ENCODE measurements around the gene LTF. TPM values are rescaled to one million over a fixed set of nuclear protein-coding genes. Genes with fewer than 3 reads are reported as not detected.
A peak's percentile ranks its signal among the peaks of the same experiment; 100 is the strongest.

The LTF gene
- total and polyA plus RNA-seq, 10 of the 15 experiments (the other 5 are each of a cell fraction or from before 2014, with no cell fraction given): 0.03 to 0.31 TPM; not detected in 8

DNA sequence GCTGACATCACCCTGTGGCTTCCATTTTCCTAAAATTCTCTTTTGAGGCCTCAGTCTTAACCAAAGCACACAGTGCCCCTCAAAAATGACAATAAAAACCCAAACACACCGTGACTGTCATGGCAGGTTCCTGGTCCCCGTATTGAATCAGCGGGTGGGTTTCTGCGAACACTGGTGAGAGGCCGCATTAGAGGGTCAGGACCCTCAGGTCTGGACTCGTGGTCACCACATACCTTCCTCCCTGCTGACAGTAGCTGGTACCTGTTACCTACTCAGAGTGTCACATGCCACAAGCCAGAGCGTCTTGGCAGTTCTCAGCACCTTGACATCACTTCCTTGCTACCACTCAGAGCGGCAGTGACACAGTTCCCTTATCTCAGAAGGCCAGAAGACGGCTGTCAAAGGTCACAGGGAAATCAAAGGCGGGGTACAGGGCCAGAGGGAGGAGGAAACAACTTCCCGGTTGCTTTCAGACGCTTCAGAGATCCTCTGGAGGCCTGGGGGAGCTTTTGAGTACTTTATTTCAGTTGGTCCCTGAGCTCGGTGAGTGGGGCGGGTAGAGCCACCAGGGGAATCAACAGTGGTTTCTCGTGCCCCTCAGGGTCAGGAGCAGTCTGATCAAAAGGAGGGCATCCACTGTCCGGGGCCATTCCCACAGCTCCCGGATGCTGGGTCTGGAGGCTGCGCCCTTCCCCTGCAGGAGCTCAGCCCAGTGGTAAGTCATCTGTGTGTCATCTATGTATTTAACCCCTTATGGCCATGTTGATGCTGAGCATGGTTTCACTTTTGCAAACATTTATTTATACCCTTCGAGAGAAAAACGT lies 57.7 kb downstream of the LTF start, which contains the start of the genes CCR5AS and CCRL2:
Gene CCR5AS (minus strand): TSS at position 279 of the 824 bp plus-strand sequence.
Gene CCRL2 (plus strand): TSS at position 472 of the 824 bp plus-strand sequence. CDS start 821 bp downstream, outside the sequence.
- FAIRE-seq: no peak
- Histone ChIP-seq H3K4me3 (0 out of 2 replicates have a peak within 1 kb of the TSS, but pooled peaks have one; percentile 3), H3K4me1 (ENCODE audit: control insufficient read depth, insufficient read depth, low read length) (peaks cover 11% of the 10 kb centered on the region), H2AFZ (ENCODE audit: control insufficient read depth, low read depth, low read length) (peak within 1 kb of the TSS; percentile 79), H3K27me3 (replicated peaks in 1 of 2; ENCODE audit: control insufficient read depth in 2 of 2, insufficient read depth in 2 of 2, low read length in 1 of 2) (no peaks in the 10 kb centered on the region), H3K9ac (ENCODE audit: control insufficient read depth, insufficient read depth, low read length) (no peak within 1 kb of the TSS), H4K20me1 (ENCODE audit: control insufficient read depth, insufficient read depth) (no peaks in the 10 kb centered on the region), H3K36me3 (ENCODE audit: control insufficient read depth in 2 of 2, insufficient read depth in 2 of 2, low read length in 1 of 2) (no peaks in the 10 kb centered on the region), H3K79me2 (ENCODE audit: control insufficient read depth, insufficient read depth, low read length) (no peaks in the 10 kb centered on the region), H3K27ac (ENCODE audit: control insufficient read depth, insufficient read depth) (0 out of 2 replicates have a peak within 1 kb of the TSS, but pooled peaks have one; percentile 2), H3K4me2 (ENCODE audit: control insufficient read depth, insufficient read depth) (peak within 1 kb of the TSS; percentile 17), H3K9me3 (replicated peaks; ENCODE audit: control insufficient read depth, insufficient read depth, low read length) (no peaks in the 10 kb centered on the region; the same call in 2 of the 3 replicates)
- in situ Hi-C loops (cut with MboI) (no loop called here), intact Hi-C loops (cut with micrococcal nuclease; ENCODE audit: unreplicated experiment) (no loop called here)
- POLR2A ChIA-PET: no interaction called here
- no peak for DNase-seq (ENCODE audit: low read depth, low spot score)
- CTCF ChIA-PET: interaction anchor here (0.9 to 2.2 kb wide), 3 partner anchors 20 to 29 kb away, joined by 3 to 8 read pairs (median 3); no protein-coding TSS in a partner anchor
- peak; percentile 54 for ATAC-seq
- SMC1A ChIA-PET (ENCODE audit: uncharacterized antibody, unreplicated experiment): interaction anchor here (0.6 to 2.1 kb wide), 7 partner anchors 20 to 320 kb away, joined by 3 to 6 read pairs (median 4); no protein-coding TSS in a partner anchor
- no TSS peak for BruUV-seq (replicated peaks)
- 30% methylated on average over 20 of the region's 20 CpGs for WGBS (ENCODE audit: insufficient coverage, insufficient replicate concordance, low lambda C conversion rate, missing lambda C conversion rate)
- RAD21 ChIA-PET (ENCODE audit: unreplicated experiment): interaction anchor here (0.8 kb wide), 1 partner anchor 29 kb away, joined by 3 read pairs; no protein-coding TSS in a partner anchor
- TF ChIP-seq SREBF2 (IDR thresholded peaks at IDR 0.05; ENCODE audit: low read length) (no peak), ZNF217 (IDR thresholded peaks at IDR 0.05) (no peak), TCF7 (IDR thresholded peaks at IDR 0.05; ENCODE audit: borderline replicate concordance) (no peak), NR2F1 (conservative IDR thresholded peaks at IDR 0.05) (peak; percentile 26; the same call in 1 of the 2 replicates), GABPA (IDR thresholded peaks at IDR 0.05; ENCODE audit: low read depth) (peak; percentile 46; the same call in 1 of the 2 replicates), RUNX3 (IDR thresholded peaks at IDR 0.05; ENCODE audit: low read length) (no peak), EED (IDR thresholded peaks at IDR 0.05; ENCODE audit: low read depth) (peak; percentile 46; the same call in 1 of the 2 replicates), CREM (IDR thresholded peaks at IDR 0.05; ENCODE audit: low read depth) (peak; percentile 70), YY1 (IDR thresholded peaks at IDR 0.05; ENCODE audit: low read depth, low read length) (0 out of 2 replicates have a peak, but pooled peaks have one; percentile 17), ZNF687 (IDR thresholded peaks at IDR 0.05) (no peak), ZNF24 (IDR thresholded peaks at IDR 0.05) (no peak), SRF (IDR thresholded peaks at IDR 0.05; ENCODE audit: low read depth in 2 of 2, low read length in 2 of 2) (0 out of 4 replicates have a peak, but pooled peaks of 1 of the 2 experiments have one; percentile 2), CBFB (IDR thresholded peaks at IDR 0.05; ENCODE audit: low read depth) (no peak), STAT1 (conservative IDR thresholded peaks at IDR 0.05) (no peak)
- TF ChIP-seq, protein P1, sequence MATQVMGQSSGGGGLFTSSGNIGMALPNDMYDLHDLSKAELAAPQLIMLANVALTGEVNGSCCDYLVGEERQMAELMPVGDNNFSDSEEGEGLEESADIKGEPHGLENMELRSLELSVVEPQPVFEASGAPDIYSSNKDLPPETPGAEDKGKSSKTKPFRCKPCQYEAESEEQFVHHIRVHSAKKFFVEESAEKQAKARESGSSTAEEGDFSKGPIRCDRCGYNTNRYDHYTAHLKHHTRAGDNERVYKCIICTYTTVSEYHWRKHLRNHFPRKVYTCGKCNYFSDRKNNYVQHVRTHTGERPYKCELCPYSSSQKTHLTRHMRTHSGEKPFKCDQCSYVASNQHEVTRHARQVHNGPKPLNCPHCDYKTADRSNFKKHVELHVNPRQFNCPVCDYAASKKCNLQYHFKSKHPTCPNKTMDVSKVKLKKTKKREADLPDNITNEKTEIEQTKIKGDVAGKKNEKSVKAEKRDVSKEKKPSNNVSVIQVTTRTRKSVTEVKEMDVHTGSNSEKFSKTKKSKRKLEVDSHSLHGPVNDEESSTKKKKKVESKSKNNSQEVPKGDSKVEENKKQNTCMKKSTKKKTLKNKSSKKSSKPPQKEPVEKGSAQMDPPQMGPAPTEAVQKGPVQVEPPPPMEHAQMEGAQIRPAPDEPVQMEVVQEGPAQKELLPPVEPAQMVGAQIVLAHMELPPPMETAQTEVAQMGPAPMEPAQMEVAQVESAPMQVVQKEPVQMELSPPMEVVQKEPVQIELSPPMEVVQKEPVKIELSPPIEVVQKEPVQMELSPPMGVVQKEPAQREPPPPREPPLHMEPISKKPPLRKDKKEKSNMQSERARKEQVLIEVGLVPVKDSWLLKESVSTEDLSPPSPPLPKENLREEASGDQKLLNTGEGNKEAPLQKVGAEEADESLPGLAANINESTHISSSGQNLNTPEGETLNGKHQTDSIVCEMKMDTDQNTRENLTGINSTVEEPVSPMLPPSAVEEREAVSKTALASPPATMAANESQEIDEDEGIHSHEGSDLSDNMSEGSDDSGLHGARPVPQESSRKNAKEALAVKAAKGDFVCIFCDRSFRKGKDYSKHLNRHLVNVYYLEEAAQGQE (IDR thresholded peaks at IDR 0.05; ENCODE audit: low read depth, low read length): no peak

Data from GM12878 (cell line).